ENCODE data around the gene RING1. TPM values are rescaled to one million over a fixed set of nuclear protein-coding genes. Genes with fewer than 3 reads are reported as not detected.
"Not testable (repeated sequence)": the region's sequence is repeated elsewhere in the genome, so short reads cannot be mapped to it uniquely, and the experiment has no call there.

Gene RING1
- total RNA-seq, 1 donor from 2014 or later = 27.0 TPM

- no peak for ATAC-seq
Measured at GRCh38 chr6:33206864-33207551, 1.3 kb upstream of the RING1 start.

- no peak for ATAC-seq
Measured at GRCh38 chr6:33207552-33208090, 679 bp upstream of the RING1 start.

GRCh38 chr6:33209856-33210255 lies 1.6 kb downstream of the RING1 start:
- no peak for ATAC-seq

GRCh38 chr6:33211136-33211535 lies 2.8 kb downstream of the RING1 start:
- no peak for ATAC-seq

- ATAC-seq = no peak
Measured at GRCh38 chr6:33211666-33212422, 3.5 kb downstream of the RING1 start.

GRCh38 chr6:33212857-33213165 lies 4.5 kb downstream of the RING1 start:
- no peak for ATAC-seq

GRCh38 chr6:33213166-33213988 lies 5.1 kb downstream of the RING1 start:
- peak; percentile 2 for ATAC-seq

GRCh38 chr6:33213989-33214335 lies 5.7 kb downstream of the RING1 start:
- ATAC-seq = peak; percentile 3

GRCh38 chr6:33215271-33216116 lies 7.2 kb downstream of the RING1 start:
- no peak for ATAC-seq

- ATAC-seq = no peak
Measured at GRCh38 chr6:33216117-33216649, 7.9 kb downstream of the RING1 start.

GRCh38 chr6:33217246-33217645 lies 8.9 kb downstream of the RING1 start:
- no peak for ATAC-seq

GRCh38 chr6:33217681-33218080 lies 9.4 kb downstream of the RING1 start:
- no peak for ATAC-seq

- not testable (repeated sequence) for ATAC-seq
Measured at GRCh38 chr6:33226503-33227120, 18.3 kb downstream of the RING1 start.

- ATAC-seq = no peak
Measured at GRCh38 chr6:33235221-33235634, 26.9 kb downstream of the RING1 start.

GRCh38 chr6:33236328-33236727 lies 28.0 kb downstream of the RING1 start:
- no peak for ATAC-seq

GRCh38 chr6:33236852-33237251 lies 28.6 kb downstream of the RING1 start:
- no peak for ATAC-seq

- ATAC-seq = no peak
Measured at GRCh38 chr6:33237741-33238140, 29.4 kb downstream of the RING1 start.

- ATAC-seq = no peak
Measured at GRCh38 chr6:33241968-33242367, 33.7 kb downstream of the RING1 start.

GRCh38 chr6:33243476-33243875 lies 35.2 kb downstream of the RING1 start:
- ATAC-seq = no peak

- peak; percentile 75 for ATAC-seq
Measured at GRCh38 chr6:33247977-33248642, 39.8 kb downstream of the RING1 start.

- peak; percentile 4 for ATAC-seq
Measured at GRCh38 chr6:33248643-33248931, 40.3 kb downstream of the RING1 start.
